ENCODE results near the gene USP2.

The USP2 gene

GRCh38 chr11:119361941-119362725, 19.4 kb downstream of the USP2 start:
- no peak for DNase-seq

- DNase-seq = peak; percentile 82
Measured at GRCh38 chr11:119361056-119361787, 20.3 kb downstream of the USP2 start.

- no peak for DNase-seq
Measured at GRCh38 chr11:119359365-119360214, 21.9 kb downstream of the USP2 start.

GRCh38 chr11:119357074-119357473, 24.4 kb downstream of the USP2 start:
- DNase-seq = no peak

- DNase-seq = peak; percentile 71
Measured at GRCh38 chr11:119356349-119357031, 25.0 kb downstream of the USP2 start.

- DNase-seq = no peak
Measured at GRCh38 chr11:119355091-119355843, 26.2 kb downstream of the USP2 start.

GRCh38 chr11:119352857-119353260, 28.6 kb downstream of the USP2 start:
- DNase-seq = no peak

GRCh38 chr11:119351232-119351631, 30.3 kb downstream of the USP2 start:
- no peak for DNase-seq

- DNase-seq = no peak
Measured at GRCh38 chr11:119350302-119350701, 31.2 kb downstream of the USP2 start.

GRCh38 chr11:119347940-119348605, 33.4 kb downstream of the USP2 start:
- no peak for DNase-seq

- DNase-seq = peak; percentile 77
Measured at GRCh38 chr11:119347242-119347641, 34.2 kb downstream of the USP2 start.

- no peak for DNase-seq
Measured at GRCh38 chr11:119346605-119347004, 34.9 kb downstream of the USP2 start, which contains the start of gene MFRP. Gene MFRP, minus strand, starts transcription at chr11:119346705. Its CDS starts 192 bp downstream, at chr11:119346513.

- DNase-seq = no peak
Measured at GRCh38 chr11:119345685-119346084, 35.8 kb downstream of the USP2 start.

- DNase-seq = no peak
Measured at GRCh38 chr11:119344291-119345010, 37.0 kb downstream of the USP2 start.

GRCh38 chr11:119343726-119344125, 37.8 kb downstream of the USP2 start:
- no peak for DNase-seq

GRCh38 chr11:119342362-119343130, 38.9 kb downstream of the USP2 start:
- DNase-seq = no peak

- no peak for DNase-seq
Measured at GRCh38 chr11:119342023-119342300, 39.5 kb downstream of the USP2 start.

- DNase-seq = no peak
Measured at GRCh38 chr11:119341222-119342022, 40.1 kb downstream of the USP2 start.
